AG09309 (cell line): ENCODE data around the gene COIL.

Source experiments
- DNase-seq: peaks from one replicate; pipeline ENCODE4 v3.0.0-alpha.2; 2010; ENCODE audit warnings: low read depth
- H3K4me3 ChIP-seq: 2 replicates; pipeline ENCODE4 v1.5.1; 2011; ENCODE audit warnings: mild to moderate bottlenecking, low read depth, low read length, moderate library complexity; ENCODE audit not compliant: control insufficient read depth
- CTCF ChIP-seq: IDR thresholded peaks from 2 replicates; pipeline ENCODE4 v1.5.1; 2011; ENCODE audit warnings: mild to moderate bottlenecking, low read depth, low read length, inconsistent platforms; ENCODE audit not compliant: insufficient read depth, control insufficient read depth; ENCODE audit errors: missing control alignments

Gene COIL

GRCh38 chr17:56892333-56892732 is 68.5 kb downstream of the COIL start:
- TF ChIP-seq CTCF: no peak
- no peak for DNase-seq
- H3K4me3 ChIP-seq: no peak overlapping the region

- DNase-seq: no peak
- peak; percentile 31 for TF ChIP-seq CTCF
- no peak overlapping the region for H3K4me3 ChIP-seq
These were observed 69.1 kb downstream of the COIL start for GRCh38 chr17:56891751-56892150.

GRCh38 chr17:56890906-56891674 is 69.8 kb downstream of the COIL start:
- no peak for DNase-seq
- H3K4me3 ChIP-seq: no peak overlapping the region
- no peak for TF ChIP-seq CTCF

GRCh38 chr17:56890390-56890789 is 70.5 kb downstream of the COIL start:
- no peak for DNase-seq
- TF ChIP-seq CTCF: no peak
- no peak overlapping the region for H3K4me3 ChIP-seq
